ENCODE measurements around the gene PKLR.
"Not testable (repeated sequence)": the region's sequence is repeated elsewhere in the genome, so short reads cannot be mapped to it uniquely, and the experiment has no call there.

PKLR gene

DNA sequence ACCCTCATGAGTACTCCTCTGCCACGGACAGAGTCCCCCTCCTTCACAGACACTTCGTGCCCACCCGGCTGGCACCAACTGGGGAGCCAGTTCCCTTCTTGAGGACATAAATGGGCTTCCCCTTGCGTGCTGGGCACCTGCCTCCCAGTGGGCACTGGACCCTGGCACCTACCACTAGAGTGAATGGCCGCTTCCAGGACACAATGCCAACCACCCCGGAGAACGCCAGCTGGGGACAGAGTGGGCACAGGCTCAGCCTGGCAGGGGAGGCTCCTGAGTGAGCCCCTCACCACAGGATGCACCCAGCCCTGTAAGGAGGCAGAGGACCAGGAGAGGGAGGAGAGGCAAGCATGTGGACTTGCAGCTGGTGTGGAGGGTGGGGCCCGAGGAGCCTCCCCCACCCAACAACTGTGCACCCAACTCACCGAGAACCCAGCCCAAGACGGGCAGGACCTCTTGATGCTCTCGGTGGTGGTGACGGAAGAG, 47.0 kb downstream of the PKLR start:
- DNase-seq, result no peak

DNA sequence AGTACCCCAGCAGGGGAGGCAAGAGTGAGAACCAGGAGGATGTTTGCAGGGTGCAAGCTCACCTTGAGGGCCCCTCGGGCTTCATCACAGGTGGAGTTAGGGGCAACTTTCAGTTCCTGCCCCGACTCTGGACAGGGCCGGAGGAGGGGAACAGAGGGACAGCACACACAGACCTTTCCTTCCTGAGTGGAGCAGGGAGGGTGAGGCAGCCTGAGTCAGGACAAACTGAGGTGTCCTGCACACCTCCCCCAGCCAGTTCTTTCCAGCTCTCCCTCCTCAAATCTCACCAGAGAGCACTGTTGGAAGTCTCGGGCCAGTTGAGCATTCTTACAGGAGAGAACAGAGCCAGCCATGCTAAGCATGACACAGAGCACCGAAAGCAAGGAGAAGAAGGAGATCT, 47.4 kb downstream of the PKLR start:
- DNase-seq, result no peak

DNA sequence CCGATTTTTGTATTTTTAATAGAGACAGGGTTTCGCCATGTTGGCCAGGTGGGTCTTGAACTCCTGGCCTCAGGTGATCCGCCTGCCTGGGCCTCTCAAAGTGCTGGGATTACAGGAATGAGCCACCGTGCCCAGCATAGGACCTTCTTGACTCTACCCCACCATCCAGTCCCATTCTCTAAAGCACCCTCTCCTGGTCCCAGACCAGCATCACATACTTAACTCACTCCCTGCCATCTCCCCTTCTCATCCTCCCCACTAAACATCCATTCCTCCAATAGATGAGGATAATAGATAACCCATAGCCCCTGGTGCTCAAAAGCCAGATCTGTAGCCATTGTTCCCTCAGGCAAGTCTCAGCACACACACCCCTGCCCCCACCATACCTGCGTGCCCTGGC, 48.0 kb downstream of the PKLR start:
- no peak for DNase-seq

DNA sequence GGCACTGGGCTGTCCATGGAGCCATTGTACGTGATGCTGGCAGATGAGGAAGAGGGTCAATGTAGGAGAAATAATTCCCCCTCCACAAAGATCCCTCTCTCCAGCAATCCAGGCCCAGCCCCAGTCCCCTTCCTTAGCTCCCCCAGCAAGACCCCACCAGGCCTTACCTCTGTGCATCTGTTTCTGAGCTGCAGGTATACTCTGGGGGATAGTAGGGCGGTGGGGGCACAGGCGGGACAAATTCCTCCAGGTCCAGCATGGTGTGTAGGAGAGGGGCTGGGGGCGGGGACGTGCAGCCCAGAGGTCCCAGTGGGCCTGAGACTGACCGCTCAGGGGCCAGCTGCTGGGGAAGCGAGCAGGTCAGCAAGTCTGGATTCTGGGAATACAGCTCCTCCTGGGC, 49.7 kb downstream of the PKLR start:
- DNase-seq, result no peak

DNA sequence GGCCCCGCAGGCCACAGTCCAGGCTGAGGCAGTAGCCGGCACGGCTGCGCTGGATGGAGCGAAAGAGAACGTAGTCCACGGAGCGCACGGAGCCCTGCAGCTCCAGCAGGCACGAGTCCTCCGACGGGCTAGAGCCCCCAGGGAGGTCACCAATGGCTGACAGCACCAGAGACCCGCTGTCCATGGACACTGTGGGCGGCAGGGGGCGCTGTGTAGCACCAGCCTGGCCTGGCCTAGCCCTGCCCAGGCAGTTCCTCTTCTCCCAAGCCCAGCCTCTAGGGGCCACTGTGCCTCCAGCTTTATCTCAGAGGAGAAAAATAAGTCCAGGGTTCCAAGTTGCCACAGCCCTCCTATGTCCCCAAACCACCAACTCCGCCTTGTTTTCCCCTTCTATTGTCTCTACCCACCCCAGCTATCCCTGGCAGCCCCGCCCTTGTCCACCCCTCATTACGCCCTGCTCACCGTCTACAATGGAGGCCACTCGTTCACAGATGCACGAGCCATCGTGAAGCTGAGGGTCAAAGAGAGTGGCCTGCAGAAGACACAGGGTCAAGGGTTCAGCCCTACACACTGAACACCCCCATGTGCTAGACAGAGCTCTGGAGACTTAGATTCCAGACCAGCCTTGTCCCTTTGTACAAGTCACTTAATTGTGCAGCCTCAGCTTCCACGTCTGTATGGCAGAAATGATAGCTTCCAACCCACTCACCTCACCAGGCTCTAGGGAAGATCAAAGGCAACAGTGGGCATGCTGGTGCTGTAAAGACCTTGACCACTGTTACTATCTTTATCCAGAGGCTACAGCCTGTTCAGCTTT, 50.4 kb downstream of the PKLR start:
- peak; percentile 98 for DNase-seq

DNA sequence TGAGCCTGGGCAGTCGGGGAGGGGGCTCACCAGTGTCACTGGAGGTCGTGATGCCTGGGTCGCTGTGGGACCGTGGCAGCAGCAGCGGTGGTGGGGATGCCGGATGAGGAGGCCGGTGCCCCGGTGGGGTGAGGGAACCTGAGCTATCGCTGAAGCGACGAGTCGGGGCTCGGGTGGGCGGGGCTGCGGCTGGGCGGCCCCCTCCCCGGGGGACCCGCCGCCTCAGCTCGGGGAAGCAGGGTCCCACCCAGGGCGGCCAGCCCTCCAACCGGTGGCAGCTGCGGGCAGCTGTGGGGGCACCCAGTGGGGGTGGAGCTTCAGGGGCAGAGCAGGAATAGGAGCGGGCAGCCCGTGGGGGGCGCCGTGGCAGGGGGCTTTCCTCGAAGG, 51.0 kb downstream of the PKLR start:
- DNase-seq, result no peak

DNA sequence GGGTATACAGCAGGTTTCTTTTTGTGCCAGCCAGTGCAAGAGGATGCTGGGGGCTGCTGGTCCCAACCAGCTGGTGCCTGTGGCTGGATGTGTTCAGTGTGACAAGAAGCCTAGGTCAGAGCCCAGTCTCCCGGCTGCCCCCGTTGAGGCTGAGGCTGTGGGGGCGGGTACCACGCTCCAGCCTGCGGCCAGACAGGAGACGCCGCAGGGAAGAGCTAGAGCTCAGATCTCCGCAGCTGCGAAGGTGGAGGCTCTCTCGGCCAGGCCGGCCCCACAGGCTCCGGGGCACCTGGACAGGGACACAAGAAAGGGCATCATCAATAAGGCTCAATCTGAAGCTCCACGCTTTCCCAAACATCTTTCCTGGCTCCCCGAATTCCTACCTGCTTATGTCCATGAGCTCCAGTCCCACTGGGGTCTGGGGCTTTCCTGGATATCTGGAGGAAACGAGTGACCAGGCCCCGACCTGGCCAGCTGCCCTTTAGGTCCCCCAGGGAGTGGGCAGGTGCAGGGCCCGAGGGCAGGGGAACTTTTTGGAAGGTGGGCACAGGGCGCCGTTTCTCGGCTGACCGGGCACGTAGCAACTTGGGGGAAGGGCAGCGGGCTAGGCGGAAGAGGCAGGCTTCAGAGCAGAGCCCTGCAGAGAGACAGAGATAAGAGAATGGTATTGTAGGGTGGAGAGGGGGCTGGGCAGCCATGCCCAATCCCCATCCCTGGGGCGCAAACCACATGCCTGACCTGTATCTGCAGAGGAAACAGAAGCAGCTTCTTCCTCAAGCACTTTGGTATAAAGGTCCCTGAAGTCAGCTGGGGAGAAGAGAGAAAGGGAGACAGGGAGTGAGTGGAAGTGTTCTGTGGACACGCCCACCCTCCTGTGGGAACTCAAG, 53.3 kb downstream of the PKLR start:
- no peak for DNase-seq

DNA sequence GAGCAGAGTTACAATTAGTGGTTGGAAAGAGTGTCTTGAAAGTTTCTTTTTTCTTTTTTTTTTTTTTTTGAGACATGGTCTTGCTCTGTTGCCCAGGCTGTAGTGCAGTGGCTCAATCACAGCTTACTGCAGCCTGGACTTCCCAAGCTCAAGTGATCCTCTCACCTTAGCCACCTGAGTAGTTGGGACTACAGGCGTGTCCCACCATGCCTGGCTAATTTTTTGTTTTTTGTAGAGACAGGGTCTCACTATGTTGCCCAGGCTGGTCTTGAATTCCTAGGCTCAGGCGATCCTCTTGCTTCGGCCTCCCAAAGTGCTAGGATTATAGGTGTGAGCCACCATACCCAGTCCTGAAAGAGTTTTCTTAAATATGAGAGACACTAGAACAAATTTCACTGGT, 54.4 kb downstream of the PKLR start:
- not testable (repeated sequence) for DNase-seq

DNA sequence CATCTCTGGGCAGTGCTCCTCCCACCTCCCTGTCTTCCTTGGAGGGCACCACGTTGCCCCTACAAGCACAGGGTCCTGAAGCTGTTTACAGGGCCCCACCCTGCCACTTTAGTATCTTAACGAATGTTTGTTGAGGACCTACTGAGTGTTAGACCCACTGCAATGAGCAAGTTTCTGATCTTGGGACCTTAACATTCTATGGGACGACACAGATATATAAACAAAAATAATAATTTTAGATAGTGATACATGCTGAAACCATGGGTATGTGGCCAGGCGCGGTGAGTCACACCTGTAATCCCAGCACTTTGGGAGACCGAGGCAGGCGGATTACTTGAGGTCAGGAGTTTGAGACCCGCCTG, 56.1 kb downstream of the PKLR start:
- DNase-seq, result no peak

DNA sequence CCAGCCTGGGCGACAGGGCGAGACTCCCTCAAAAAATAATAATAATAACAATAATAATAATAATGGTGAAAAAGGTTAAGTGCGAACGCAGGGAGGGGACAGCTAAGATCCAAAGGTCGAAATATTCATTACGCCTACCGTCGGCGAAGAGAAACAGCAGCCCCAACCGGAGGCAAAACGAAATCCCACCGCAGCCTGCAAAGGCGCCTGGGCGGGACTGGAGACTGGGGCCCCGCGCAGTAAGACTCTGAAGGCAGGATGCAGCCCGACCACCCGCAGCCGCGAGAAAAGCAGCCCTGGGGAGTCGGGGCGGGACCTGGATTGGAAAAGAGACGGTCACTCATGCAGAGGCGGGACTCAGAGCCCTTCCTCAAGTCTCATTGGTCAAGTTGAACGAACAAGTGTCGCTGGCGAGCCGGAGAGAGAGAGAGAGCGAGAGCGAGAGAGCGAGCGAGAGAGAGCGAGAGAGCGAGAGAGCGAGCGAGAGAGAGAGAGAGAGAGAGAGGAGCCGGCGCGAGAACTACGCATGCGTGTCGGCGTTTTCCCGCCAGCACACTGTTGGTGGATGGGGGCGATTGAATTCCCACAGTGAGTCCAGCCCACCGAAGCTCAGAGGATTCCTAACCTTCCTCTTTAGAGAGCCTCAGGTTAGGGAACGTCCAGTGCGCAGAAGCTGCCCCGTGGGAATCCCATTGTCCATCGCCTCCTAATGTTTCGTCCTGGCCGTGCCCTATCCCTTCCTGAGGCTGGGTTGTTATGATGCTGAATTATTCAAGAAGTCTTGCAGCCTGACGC, 56.7 kb downstream of the PKLR start:
- DNase-seq, result peak; percentile 98

DNA sequence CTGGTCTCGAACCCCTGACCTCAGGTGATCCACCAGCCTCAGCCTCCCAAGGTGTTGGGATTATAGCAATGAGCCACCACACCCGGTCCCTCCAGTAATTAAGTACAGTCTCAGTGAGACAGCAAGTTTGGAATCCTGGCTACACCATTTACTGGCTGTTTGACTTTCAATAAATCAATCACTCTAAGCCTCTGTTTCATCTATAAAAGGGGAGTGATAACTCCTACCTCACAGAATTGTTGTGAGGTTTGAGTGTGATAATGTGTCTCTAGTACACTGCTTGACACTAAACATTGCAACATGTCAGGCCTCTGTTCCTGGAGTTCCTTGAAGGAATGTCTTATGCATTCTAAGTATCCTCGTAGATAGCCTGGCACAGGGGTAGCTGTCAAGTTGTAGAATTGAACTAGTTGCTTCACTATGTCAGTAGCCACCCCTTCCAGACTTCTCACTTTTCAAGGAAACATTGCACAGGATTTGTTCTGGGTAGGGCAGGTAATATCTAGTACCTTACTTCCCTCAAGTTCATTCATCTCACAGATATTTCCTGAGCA, 58.4 kb downstream of the PKLR start:
- no peak for DNase-seq

DNA sequence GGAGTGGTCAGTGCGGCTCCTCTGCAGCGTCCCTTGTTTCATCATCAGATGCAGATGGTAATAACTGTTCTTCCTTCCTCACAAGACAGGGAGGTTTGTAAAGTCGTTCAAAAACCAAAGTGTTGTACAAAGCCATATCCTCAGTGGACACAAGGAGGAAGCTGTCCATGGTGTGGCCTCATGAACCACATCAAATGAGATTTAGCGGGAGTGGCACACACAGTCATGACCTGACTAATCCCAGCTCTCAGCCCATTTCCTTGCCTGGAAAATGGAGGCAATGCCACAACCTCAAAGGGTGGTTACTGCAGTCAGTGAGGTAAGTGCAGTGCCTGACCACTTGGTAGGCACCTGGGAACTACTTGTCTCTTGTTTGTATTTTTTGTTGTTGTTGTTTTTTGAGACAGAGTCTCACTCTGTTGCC, 59.4 kb downstream of the PKLR start:
- no peak for DNase-seq

DNA sequence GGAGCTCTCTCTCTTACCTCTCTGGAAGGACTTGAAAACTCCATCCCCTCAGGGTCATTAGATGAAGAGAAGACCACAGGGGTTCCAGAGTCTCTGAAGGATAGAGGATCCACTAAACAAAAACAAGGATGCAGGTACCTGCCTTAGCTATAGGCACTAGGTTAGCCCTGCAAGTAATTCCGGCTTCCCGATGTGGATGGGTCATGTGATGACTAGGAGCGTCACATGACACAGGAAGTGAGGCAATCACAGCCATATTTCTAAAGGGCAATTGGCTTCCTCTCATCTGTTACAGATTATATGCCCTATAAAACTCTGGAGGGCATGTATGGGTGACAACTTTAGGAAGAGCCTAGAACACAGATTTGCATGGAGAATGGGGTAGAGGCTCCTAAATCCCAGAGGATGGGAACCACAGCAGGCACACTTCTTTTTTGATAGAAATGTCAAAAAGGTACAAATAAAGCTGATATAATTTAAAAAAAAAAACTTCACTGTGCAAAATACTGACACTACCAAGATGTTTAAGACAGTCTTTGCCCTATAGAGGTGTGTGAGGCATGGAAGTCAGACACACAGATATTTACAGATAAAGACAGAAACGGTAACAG, 60.1 kb downstream of the PKLR start:
- DNase-seq, result peak; percentile 71

Data from stimulated activated CD4-positive, alpha-beta T cell treated with anti-CD3 and anti-CD28 coated beads, Interleukin-15, amount 100 ng/mL, for 24 hours (primary cell).